Peyer's patch (tissue), 4 donors: ENCODE results near the gene MAST2. TPM values are rescaled to one million over a fixed set of nuclear protein-coding genes. Genes with fewer than 3 reads are reported as not detected.
"Not testable (repeated sequence)": the region's sequence is repeated elsewhere in the genome, so short reads cannot be mapped to it uniquely, and the experiment has no call there.

Source experiments
- DNase-seq, 3 donors: peaks; one replicate each; pipeline ENCODE4 v3.0.0-alpha.2; 2017 to 2019
- H3K27ac ChIP-seq, 4 donors: fragments of 200-600 bp; sonication (generic); one replicate each; pipeline ENCODE4 v1.5.1; 2016 to 2019
- H3K27me3 ChIP-seq, 2 donors: fragments of 200-600 bp; sonication (generic); one replicate each; pipeline ENCODE4 v1.5.1; 2019
- H3K36me3 ChIP-seq, 3 donors: fragments of 200-600 bp; sonication (generic); one replicate each; pipeline ENCODE4 v1.5.1; 2016 to 2019
- H3K4me1 ChIP-seq, 4 donors: fragments of 200-600 bp; sonication (generic); one replicate each; pipeline ENCODE4 v1.5.1; 2016 to 2019
- H3K4me3 ChIP-seq, 4 donors: fragments of 200-600 bp; sonication (generic); 1 replicate in 3 of 4; 2 replicates in 1 of 4; pipeline ENCODE4 v1.5.1; 2016 to 2019; ENCODE audit warnings: mild to moderate bottlenecking in 1 of 4
- H3K9me3 ChIP-seq, 4 donors: fragments of 200-600 bp; sonication (generic); one replicate each; pipeline ENCODE4 v1.5.1; 2016 to 2019; ENCODE audit warnings: mild to moderate bottlenecking in 1 of 4
- POLR2A ChIP-seq, 2 donors: fragments of 450-650 bp; IDR thresholded peaks; one replicate each; pipeline ENCODE4 v1.5.1; 2017; ENCODE audit warnings: antibody characterized with exemption in 2 of 2, mild to moderate bottlenecking in 2 of 2, moderate library complexity in 2 of 2
- total RNA-seq, 4 donors: library from RNA; depleted of rRNA; stranded (reverse); fragments of >200 nt; gene quantifications; one replicate each; pipeline ENCODE4 v1.1.0, GENCODE V29; 2016
- TF ChIP-seq, protein P1 (sequence below), 6 experiments: fragments of 450-650 bp in 4 of 6; fragments of 200-600 bp in 2 of 6; sonication (generic) in 1 of 6; IDR thresholded peaks; one replicate each; pipeline ENCODE4 v1.5.1; 2017 to 2019; ENCODE audit warnings: antibody characterized with exemption in 6 of 6, mild to moderate bottlenecking in 3 of 6, moderate library complexity in 1 of 6

Gene MAST2
- total RNA-seq, 4 donors from 2014 or later, result 75.9 to 249 (median 134) TPM

GRCh38 chr1:45848714-45849113 is 45.3 kb downstream of the MAST2 start:
- no peaks in the 10 kb centered on the region for H3K36me3 ChIP-seq
- H3K27ac ChIP-seq, result no peak overlapping the region
- DNase-seq, result no peak
- no peaks in the 10 kb centered on the region for H3K9me3 ChIP-seq
- H3K4me3 ChIP-seq, result no peak overlapping the region
- TF ChIP-seq, protein P1, sequence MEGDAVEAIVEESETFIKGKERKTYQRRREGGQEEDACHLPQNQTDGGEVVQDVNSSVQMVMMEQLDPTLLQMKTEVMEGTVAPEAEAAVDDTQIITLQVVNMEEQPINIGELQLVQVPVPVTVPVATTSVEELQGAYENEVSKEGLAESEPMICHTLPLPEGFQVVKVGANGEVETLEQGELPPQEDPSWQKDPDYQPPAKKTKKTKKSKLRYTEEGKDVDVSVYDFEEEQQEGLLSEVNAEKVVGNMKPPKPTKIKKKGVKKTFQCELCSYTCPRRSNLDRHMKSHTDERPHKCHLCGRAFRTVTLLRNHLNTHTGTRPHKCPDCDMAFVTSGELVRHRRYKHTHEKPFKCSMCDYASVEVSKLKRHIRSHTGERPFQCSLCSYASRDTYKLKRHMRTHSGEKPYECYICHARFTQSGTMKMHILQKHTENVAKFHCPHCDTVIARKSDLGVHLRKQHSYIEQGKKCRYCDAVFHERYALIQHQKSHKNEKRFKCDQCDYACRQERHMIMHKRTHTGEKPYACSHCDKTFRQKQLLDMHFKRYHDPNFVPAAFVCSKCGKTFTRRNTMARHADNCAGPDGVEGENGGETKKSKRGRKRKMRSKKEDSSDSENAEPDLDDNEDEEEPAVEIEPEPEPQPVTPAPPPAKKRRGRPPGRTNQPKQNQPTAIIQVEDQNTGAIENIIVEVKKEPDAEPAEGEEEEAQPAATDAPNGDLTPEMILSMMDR (IDR thresholded peaks at IDR 0.05), result no peak
- no peak for TF ChIP-seq POLR2A (IDR thresholded peaks at IDR 0.05)
- peaks cover 0 to 9% (median 0%) of the 10 kb centered on the region in 4 donors for H3K4me1 ChIP-seq
- no peaks in the 10 kb centered on the region for H3K27me3 ChIP-seq

- H3K36me3 ChIP-seq, result no peaks in the 10 kb centered on the region
- peaks cover 0 to 6% (median 0%) of the 10 kb centered on the region in 4 donors for H3K4me1 ChIP-seq
- H3K27me3 ChIP-seq, result no peaks in the 10 kb centered on the region
- no peaks in the 10 kb centered on the region for H3K9me3 ChIP-seq
- no peak for DNase-seq
- no peak overlapping the region for H3K4me3 ChIP-seq
- no peak for TF ChIP-seq POLR2A (IDR thresholded peaks at IDR 0.05)
- TF ChIP-seq, protein P1 (IDR thresholded peaks at IDR 0.05), result no peak
- H3K27ac ChIP-seq, result no peak overlapping the region
These were observed 46.6 kb downstream of the MAST2 start for GRCh38 chr1:45850017-45850416.

GRCh38 chr1:45854724-45855123 is 51.3 kb downstream of the MAST2 start:
- no peak for DNase-seq
- no peak overlapping the region for H3K27ac ChIP-seq
- no peaks in the 10 kb centered on the region for H3K4me1 ChIP-seq
- H3K36me3 ChIP-seq, result no peaks in the 10 kb centered on the region
- H3K4me3 ChIP-seq, result no peak overlapping the region
- no peaks in the 10 kb centered on the region for H3K27me3 ChIP-seq
- H3K9me3 ChIP-seq, result no peaks in the 10 kb centered on the region
- TF ChIP-seq POLR2A (IDR thresholded peaks at IDR 0.05), result no peak
- TF ChIP-seq, protein P1 (IDR thresholded peaks at IDR 0.05), result peak in 1 of 6 experiments; percentile 2

GRCh38 chr1:45857101-45857700 is 53.8 kb downstream of the MAST2 start:
- H3K27ac ChIP-seq, result no peak overlapping the region
- DNase-seq, result no peak
- no peaks in the 10 kb centered on the region for H3K4me1 ChIP-seq
- no peaks in the 10 kb centered on the region for H3K9me3 ChIP-seq
- H3K27me3 ChIP-seq, result no peaks in the 10 kb centered on the region
- TF ChIP-seq POLR2A (IDR thresholded peaks at IDR 0.05), result no peak
- H3K36me3 ChIP-seq, result no peaks in the 10 kb centered on the region
- no peak overlapping the region for H3K4me3 ChIP-seq

- not testable (repeated sequence) for H3K4me3 ChIP-seq, H3K36me3 ChIP-seq, H3K9me3 ChIP-seq, H3K27me3 ChIP-seq, H3K27ac ChIP-seq, DNase-seq, H3K4me1 ChIP-seq
These were observed 54.5 kb downstream of the MAST2 start for GRCh38 chr1:45857755-45858492.

DNA sequence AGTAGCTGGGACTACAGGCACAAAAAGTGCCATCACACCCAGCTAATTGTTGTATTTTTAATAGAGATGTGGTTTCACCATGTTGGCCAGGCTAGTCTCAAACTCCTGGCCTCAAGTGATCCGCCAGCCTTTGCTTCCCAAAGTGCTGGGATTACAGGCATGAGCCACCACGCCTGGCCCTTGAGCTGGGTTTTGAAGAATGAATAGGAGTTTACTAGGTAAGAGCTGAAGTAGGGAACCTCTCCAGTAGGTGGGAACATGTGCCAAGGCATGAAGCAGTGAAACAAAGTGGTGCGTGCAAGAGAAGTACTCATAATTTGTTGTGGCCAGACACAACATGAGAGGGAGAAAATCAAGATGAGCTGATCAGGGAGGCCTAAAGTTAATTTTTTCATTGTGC is 55.8 kb downstream of the MAST2 start:
- H3K27ac ChIP-seq, result no peak overlapping the region
- TF ChIP-seq POLR2A (IDR thresholded peaks at IDR 0.05), result no peak
- TF ChIP-seq, protein P1 (IDR thresholded peaks at IDR 0.05), result no peak
- H3K36me3 ChIP-seq, result no peaks in the 10 kb centered on the region
- no peaks in the 10 kb centered on the region for H3K27me3 ChIP-seq
- no peak overlapping the region for H3K4me3 ChIP-seq
- H3K4me1 ChIP-seq, result peaks cover 0 to 7% (median 0%) of the 10 kb centered on the region in 4 donors
- no peak for DNase-seq
- H3K9me3 ChIP-seq, result no peaks in the 10 kb centered on the region
